ENCODE measurements around the gene DUS1L.

DNA sequence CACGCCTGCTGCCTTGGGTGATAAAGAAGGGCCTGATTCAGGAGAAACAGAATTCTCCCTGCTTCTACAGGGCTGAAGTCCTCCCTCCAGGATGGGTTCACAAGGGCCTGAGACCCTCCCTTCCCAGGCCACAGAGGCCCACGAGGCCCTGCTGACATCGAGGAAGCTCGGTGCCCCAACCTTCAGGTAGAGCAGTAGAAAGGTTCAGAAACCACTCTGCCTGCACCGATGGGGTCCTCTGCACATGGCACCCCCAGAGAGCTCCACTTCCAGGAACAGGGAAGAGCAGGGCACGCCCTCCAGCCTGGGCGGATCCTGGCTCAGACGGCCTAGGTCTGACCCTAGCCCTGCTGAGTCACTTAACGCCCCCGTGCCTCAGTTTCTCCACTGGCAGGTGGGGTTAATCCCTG, 43.7 kb downstream of the DUS1L start:
- TF ChIP-seq, protein P1, sequence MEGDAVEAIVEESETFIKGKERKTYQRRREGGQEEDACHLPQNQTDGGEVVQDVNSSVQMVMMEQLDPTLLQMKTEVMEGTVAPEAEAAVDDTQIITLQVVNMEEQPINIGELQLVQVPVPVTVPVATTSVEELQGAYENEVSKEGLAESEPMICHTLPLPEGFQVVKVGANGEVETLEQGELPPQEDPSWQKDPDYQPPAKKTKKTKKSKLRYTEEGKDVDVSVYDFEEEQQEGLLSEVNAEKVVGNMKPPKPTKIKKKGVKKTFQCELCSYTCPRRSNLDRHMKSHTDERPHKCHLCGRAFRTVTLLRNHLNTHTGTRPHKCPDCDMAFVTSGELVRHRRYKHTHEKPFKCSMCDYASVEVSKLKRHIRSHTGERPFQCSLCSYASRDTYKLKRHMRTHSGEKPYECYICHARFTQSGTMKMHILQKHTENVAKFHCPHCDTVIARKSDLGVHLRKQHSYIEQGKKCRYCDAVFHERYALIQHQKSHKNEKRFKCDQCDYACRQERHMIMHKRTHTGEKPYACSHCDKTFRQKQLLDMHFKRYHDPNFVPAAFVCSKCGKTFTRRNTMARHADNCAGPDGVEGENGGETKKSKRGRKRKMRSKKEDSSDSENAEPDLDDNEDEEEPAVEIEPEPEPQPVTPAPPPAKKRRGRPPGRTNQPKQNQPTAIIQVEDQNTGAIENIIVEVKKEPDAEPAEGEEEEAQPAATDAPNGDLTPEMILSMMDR (IDR thresholded peaks at IDR 0.05; ENCODE audit: low read depth, low read length) = no peak
- no peak for TF ChIP-seq POLR2A (IDR thresholded peaks at IDR 0.05; ENCODE audit: extremely low read depth, insufficient read length)
- TF ChIP-seq, protein P2, sequence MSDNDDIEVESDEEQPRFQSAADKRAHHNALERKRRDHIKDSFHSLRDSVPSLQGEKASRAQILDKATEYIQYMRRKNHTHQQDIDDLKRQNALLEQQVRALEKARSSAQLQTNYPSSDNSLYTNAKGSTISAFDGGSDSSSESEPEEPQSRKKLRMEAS (IDR thresholded peaks at IDR 0.05; ENCODE audit: low read depth, low read length) = peak; percentile 10; the same call in 1 of the 2 replicates
- no peak; the same call in 1 of the 2 replicates for TF ChIP-seq MYC (IDR thresholded peaks at IDR 0.05; ENCODE audit: low read depth, low read length)
